Measurements from ENCODE around the gene NRSN1. TPM values are rescaled to one million over a fixed set of nuclear protein-coding genes. Genes with fewer than 3 reads are reported as not detected.

Gene NRSN1
- total and polyA plus RNA-seq, 10 donors: 0.03 TPM; not detected in 9

GRCh38 chr6:24107294-24107693 lies 18.7 kb upstream of the NRSN1 start:
- TF ChIP-seq, protein P1, sequence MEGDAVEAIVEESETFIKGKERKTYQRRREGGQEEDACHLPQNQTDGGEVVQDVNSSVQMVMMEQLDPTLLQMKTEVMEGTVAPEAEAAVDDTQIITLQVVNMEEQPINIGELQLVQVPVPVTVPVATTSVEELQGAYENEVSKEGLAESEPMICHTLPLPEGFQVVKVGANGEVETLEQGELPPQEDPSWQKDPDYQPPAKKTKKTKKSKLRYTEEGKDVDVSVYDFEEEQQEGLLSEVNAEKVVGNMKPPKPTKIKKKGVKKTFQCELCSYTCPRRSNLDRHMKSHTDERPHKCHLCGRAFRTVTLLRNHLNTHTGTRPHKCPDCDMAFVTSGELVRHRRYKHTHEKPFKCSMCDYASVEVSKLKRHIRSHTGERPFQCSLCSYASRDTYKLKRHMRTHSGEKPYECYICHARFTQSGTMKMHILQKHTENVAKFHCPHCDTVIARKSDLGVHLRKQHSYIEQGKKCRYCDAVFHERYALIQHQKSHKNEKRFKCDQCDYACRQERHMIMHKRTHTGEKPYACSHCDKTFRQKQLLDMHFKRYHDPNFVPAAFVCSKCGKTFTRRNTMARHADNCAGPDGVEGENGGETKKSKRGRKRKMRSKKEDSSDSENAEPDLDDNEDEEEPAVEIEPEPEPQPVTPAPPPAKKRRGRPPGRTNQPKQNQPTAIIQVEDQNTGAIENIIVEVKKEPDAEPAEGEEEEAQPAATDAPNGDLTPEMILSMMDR (IDR thresholded peaks at IDR 0.05 in 8 of 11, conservative IDR thresholded peaks at IDR 0.05 in 3 of 11): no peak
- TF ChIP-seq POLR2AphosphoS5 (IDR thresholded peaks at IDR 0.05): no peak
- no peak for TF ChIP-seq POLR2A (IDR thresholded peaks at IDR 0.05)
- WGBS, 5 donors: 56 to 86% (median 79%) methylated on average over 1 of the region's 1 CpG
- Histone ChIP-seq H3K36me3 (no peaks in the 10 kb centered on the region), H3K4me3 (no peak overlapping the region), H3K27me3 (replicated peaks in 1 of 7) (no peaks in the 10 kb centered on the region), H3K9me3 (no peaks in the 10 kb centered on the region), H3K4me1 (no peaks in the 10 kb centered on the region), H3K27ac (no peak overlapping the region)
- intact Hi-C loops (cut with DNase I; ENCODE audit: low total_unique reads): no loop called here
- no peak for DNase-seq

DNA sequence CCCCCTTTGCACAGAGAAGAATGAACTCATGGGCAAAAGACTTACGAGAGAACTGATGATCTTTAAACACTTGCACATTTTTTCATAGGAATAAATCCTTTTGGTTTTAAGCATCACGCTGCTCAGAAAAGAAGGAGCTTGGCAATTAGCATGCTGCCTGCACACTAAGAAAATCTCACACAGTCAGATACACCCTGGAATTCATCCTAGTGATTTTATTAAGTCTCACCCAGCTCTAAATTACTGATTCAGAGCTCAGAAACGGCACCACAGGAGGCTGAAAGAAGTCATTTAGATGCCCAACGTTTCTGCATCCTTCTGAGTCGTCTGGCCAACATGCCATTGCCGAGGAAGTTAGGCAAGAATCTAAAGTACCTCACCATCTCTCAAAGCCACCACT lies 18.0 kb upstream of the NRSN1 start:
- TF ChIP-seq, protein P1 (IDR thresholded peaks at IDR 0.05 in 8 of 11, conservative IDR thresholded peaks at IDR 0.05 in 3 of 11): no peak
- no peak for TF ChIP-seq POLR2AphosphoS5 (IDR thresholded peaks at IDR 0.05)
- TF ChIP-seq POLR2A (IDR thresholded peaks at IDR 0.05): no peak
- H3K27me3 ChIP-seq (replicated peaks in 1 of 7): no peaks in the 10 kb centered on the region
- intact Hi-C loops (cut with DNase I; ENCODE audit: low total_unique reads): no loop called here
- no peak for DNase-seq
- no peak overlapping the region for H3K27ac ChIP-seq
- no peaks in the 10 kb centered on the region for H3K4me1 ChIP-seq
- H3K9me3 ChIP-seq: no peaks in the 10 kb centered on the region
- no peak overlapping the region for H3K4me3 ChIP-seq
- H3K36me3 ChIP-seq: no peaks in the 10 kb centered on the region
- WGBS, 5 donors: 64 to 74% (median 71%) methylated on average over 6 of the region's 6 CpGs

GRCh38 chr6:24110417-24110816 lies 15.6 kb upstream of the NRSN1 start:
- Histone ChIP-seq H3K4me3 (no peak overlapping the region), H3K36me3 (no peaks in the 10 kb centered on the region), H3K9me3 (no peaks in the 10 kb centered on the region), H3K27me3 (replicated peaks in 1 of 7) (no peaks in the 10 kb centered on the region), H3K4me1 (no peaks in the 10 kb centered on the region), H3K27ac (no peak overlapping the region)
- DNase-seq: no peak
- 0 to 47% (median 0%) methylated on average over 1 of the region's 1 CpG for WGBS, 5 donors
- intact Hi-C loops (cut with DNase I; ENCODE audit: low total_unique reads): no loop called here
- TF ChIP-seq, protein P1 (IDR thresholded peaks at IDR 0.05 in 8 of 11, conservative IDR thresholded peaks at IDR 0.05 in 3 of 11): no peak
- TF ChIP-seq POLR2AphosphoS5 (IDR thresholded peaks at IDR 0.05) (no peak), POLR2A (IDR thresholded peaks at IDR 0.05) (no peak)

DNA sequence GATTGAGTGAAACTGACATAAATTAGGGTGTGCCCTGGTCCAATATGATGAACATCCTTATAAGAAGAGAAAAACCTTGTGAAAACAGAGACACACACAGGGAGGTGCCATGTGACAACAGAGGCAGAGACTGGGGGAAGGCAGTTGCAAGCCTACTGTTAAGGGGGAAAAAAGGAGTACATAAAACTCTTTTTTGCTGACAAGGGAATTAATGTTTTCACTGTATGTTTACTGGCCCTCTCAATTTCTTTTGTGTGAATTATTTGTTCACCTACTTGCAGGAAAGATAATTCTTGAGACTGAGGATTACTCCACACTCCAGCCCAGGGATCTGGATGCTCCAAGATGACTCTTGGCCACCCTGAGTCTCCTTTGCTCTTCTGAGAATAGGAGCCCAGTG lies 12.1 kb upstream of the NRSN1 start:
- no peaks in the 10 kb centered on the region for H3K9me3 ChIP-seq
- no peak overlapping the region for H3K27ac ChIP-seq
- intact Hi-C loops (cut with DNase I; ENCODE audit: low total_unique reads): no loop called here
- no peak for TF ChIP-seq POLR2AphosphoS5 (IDR thresholded peaks at IDR 0.05)
- no peak for TF ChIP-seq POLR2A (IDR thresholded peaks at IDR 0.05)
- TF ChIP-seq, protein P1 (IDR thresholded peaks at IDR 0.05 in 8 of 11, conservative IDR thresholded peaks at IDR 0.05 in 3 of 11): no peak
- no peaks in the 10 kb centered on the region for H3K27me3 ChIP-seq (replicated peaks in 1 of 7)
- H3K4me3 ChIP-seq: no peak overlapping the region
- DNase-seq: no peak
- no peaks in the 10 kb centered on the region for H3K4me1 ChIP-seq
- no peaks in the 10 kb centered on the region for H3K36me3 ChIP-seq

All from spleen (tissue), 11 donors.